CD4-positive, alpha-beta T cell (primary cell): ENCODE measurements around the gene GPC5. TPM values are rescaled to one million over a fixed set of nuclear protein-coding genes. Genes with fewer than 3 reads are reported as not detected.
"Not testable (repeated sequence)": the region's sequence is repeated elsewhere in the genome, so short reads cannot be mapped to it uniquely, and the experiment has no call there.

Experiments
- ATAC-seq: fragments of 200-7000 bp; cut with Tn5 transposase; one replicate; pipeline ENCODE4 v1.10.0; 2022; ENCODE audit warnings: mild to moderate bottlenecking; ENCODE audit not compliant: poor library complexity
- CTCF ChIA-PET: fragments of 350-600 bp; sonication (Branson Sonifier 250); formaldehyde crosslinking; loops from one replicate; lab custom pipeline; 2021; ENCODE audit warnings: antibody characterized with exemption, inconsistent platforms; lab: Charles Lee
- POLR2A ChIA-PET: fragments of 350-600 bp; sonication (Branson Sonifier 250); formaldehyde crosslinking; loops from one replicate; lab custom pipeline; 2021; ENCODE audit warnings: antibody characterized with exemption, inconsistent platforms; lab: Charles Lee
- DNase-seq, 14 experiments: peaks; one replicate each; pipeline ENCODE4 v3.0.0-alpha.2; 2013 to 2020; ENCODE audit warnings: mixed read lengths in 2 of 14
- H3K27ac ChIP-seq, 2 donors: one replicate each; pipeline versions ENCODE4 v1.5.1 to v1.7.0; 2013; ENCODE audit warnings: low read length in 2 of 2, low read depth in 1 of 2, mild to moderate bottlenecking in 1 of 2
- H3K27me3 ChIP-seq, 2 experiments: 1 replicate in 1 of 2; 2 replicates in 1 of 2; pipeline versions ENCODE4 v1.6.1 to v1.7.0; 2013; ENCODE audit warnings: low read length in 2 of 2, control low read depth in 1 of 2, mild to moderate bottlenecking in 1 of 2, moderate library complexity in 1 of 2; ENCODE audit not compliant: insufficient read depth in 2 of 2, control insufficient read depth in 1 of 2
- H3K36me3 ChIP-seq: one replicate; pipeline ENCODE4 v1.6.1; 2013; ENCODE audit warnings: low read length, control low read depth; ENCODE audit not compliant: insufficient read depth
- H3K4me1 ChIP-seq: one replicate; pipeline ENCODE4 v1.6.1; 2013; ENCODE audit warnings: low read length, control low read depth; ENCODE audit not compliant: insufficient read depth
- H3K4me3 ChIP-seq: one replicate; pipeline ENCODE4 v1.5.1; 2013; ENCODE audit warnings: mild to moderate bottlenecking, low read length, moderate library complexity
- H3K9me3 ChIP-seq, 2 experiments: 1 replicate in 1 of 2; 2 replicates in 1 of 2; pipeline versions ENCODE4 v1.6.1 to v1.7.0; 2013; ENCODE audit warnings: low read length in 2 of 2, mild to moderate bottlenecking in 2 of 2, control low read depth in 1 of 2, moderate library complexity in 1 of 2; ENCODE audit not compliant: control insufficient read depth in 1 of 2, insufficient read depth in 1 of 2
- H3K27ac Mint-ChIP-seq: one replicate; pipeline ENCODE4 v1.8.0; 2020; ENCODE audit warnings: mixed read lengths
- H3K27me3 Mint-ChIP-seq: one replicate; pipeline ENCODE4 v1.8.0; 2021; ENCODE audit warnings: mixed read lengths
- H3K36me3 Mint-ChIP-seq: one replicate; pipeline ENCODE4 v1.8.0; 2021; ENCODE audit warnings: low read depth, mixed read lengths
- H3K4me1 Mint-ChIP-seq: one replicate; pipeline ENCODE4 v1.8.0; 2021; ENCODE audit warnings: low read depth, mixed read lengths
- H3K4me3 Mint-ChIP-seq: one replicate; pipeline ENCODE4 v1.8.0; 2020; ENCODE audit warnings: mild to moderate bottlenecking, mixed read lengths
- H3K9me3 Mint-ChIP-seq: one replicate; pipeline ENCODE4 v1.8.0; 2020; ENCODE audit warnings: mixed read lengths
- CTCF ChIP-seq: fragments of 200-600 bp; IDR thresholded peaks from one replicate; pipeline ENCODE4 v1.8.0; 2022; ENCODE audit warnings: antibody characterized with exemption, mild to moderate bottlenecking
- intact Hi-C, 2 experiments: fragments of 100-400 bp; cut with DNase I in 1 of 2; cut with micrococcal nuclease in 1 of 2; formaldehyde crosslinking; loops; one replicate each; pipeline versions ENCODE4 v1.15.1 to v1.9.0; 2023 to 2025; cut with DNase I, micrococcal nuclease
- total RNA-seq, 174 experiments: library from RNA in 2 of 174; stranded (reverse) in 2 of 174; gene quantifications; one replicate each; pipeline ENCODE4 v1.2.3 and lab custom pipeline; 2021 to 2026

GPC5 gene
- total RNA-seq, 2 experiments from 2014 or later = not detected

- Histone ChIP-seq H3K4me1 (no peaks in the 10 kb centered on the region), H3K27me3 (no peaks in the 10 kb centered on the region), H3K27ac (no peak overlapping the region), H3K36me3 (no peaks in the 10 kb centered on the region), H3K4me3 (no peak overlapping the region), H3K9me3 (peaks cover 0 to 5% of the 10 kb centered on the region in 2 experiments)
- CTCF ChIA-PET = no interaction called here
- intact Hi-C loops = no loop called here
- H3K9me3 Mint-ChIP-seq = peaks cover 2% of the 10 kb centered on the region
- ATAC-seq = no peak
- H3K4me1 Mint-ChIP-seq = no peaks in the 10 kb centered on the region
- no peak overlapping the region for H3K27ac Mint-ChIP-seq
- DNase-seq = no peak
- no peak overlapping the region for H3K4me3 Mint-ChIP-seq
- no peak for TF ChIP-seq CTCF
- H3K36me3 Mint-ChIP-seq = no peaks in the 10 kb centered on the region
- H3K27me3 Mint-ChIP-seq = no peaks in the 10 kb centered on the region
- POLR2A ChIA-PET = no interaction called here
Measured at GRCh38 chr13:92272177-92272576, 873.8 kb downstream of the GPC5 start.

GRCh38 chr13:92280986-92281385 is 882.6 kb downstream of the GPC5 start:
- H3K4me3 Mint-ChIP-seq, H3K9me3 ChIP-seq, H3K4me3 ChIP-seq, H3K27ac Mint-ChIP-seq, H3K27me3 Mint-ChIP-seq, H3K27me3 ChIP-seq, POLR2A ChIA-PET, H3K36me3 Mint-ChIP-seq, CTCF ChIA-PET, H3K4me1 Mint-ChIP-seq, DNase-seq, ATAC-seq, H3K27ac ChIP-seq, H3K9me3 Mint-ChIP-seq, H3K36me3 ChIP-seq, H3K4me1 ChIP-seq, intact Hi-C loops: not testable (repeated sequence)

GRCh38 chr13:92290718-92291307 is 892.4 kb downstream of the GPC5 start:
- H3K4me3 Mint-ChIP-seq, ATAC-seq, CTCF ChIA-PET, H3K4me1 ChIP-seq, POLR2A ChIA-PET, H3K4me1 Mint-ChIP-seq, H3K27ac Mint-ChIP-seq, H3K27me3 ChIP-seq, H3K36me3 Mint-ChIP-seq, H3K36me3 ChIP-seq, DNase-seq, H3K27ac ChIP-seq, H3K4me3 ChIP-seq, intact Hi-C loops, H3K27me3 Mint-ChIP-seq: not testable (repeated sequence)
- peaks cover 20% of the 10 kb centered on the region for H3K9me3 Mint-ChIP-seq
- peaks cover 5 to 11% of the 10 kb centered on the region in 2 experiments for H3K9me3 ChIP-seq

- POLR2A ChIA-PET, DNase-seq, ATAC-seq, H3K4me3 ChIP-seq, intact Hi-C loops, H3K27ac ChIP-seq, H3K4me1 Mint-ChIP-seq, H3K27me3 ChIP-seq, H3K27me3 Mint-ChIP-seq, H3K4me3 Mint-ChIP-seq, H3K36me3 Mint-ChIP-seq, CTCF ChIA-PET, H3K27ac Mint-ChIP-seq, H3K36me3 ChIP-seq, H3K4me1 ChIP-seq: not testable (repeated sequence)
- peaks cover 0 to 25% of the 10 kb centered on the region in 2 experiments for H3K9me3 ChIP-seq
- H3K9me3 Mint-ChIP-seq = peaks cover 14% of the 10 kb centered on the region
Measured at GRCh38 chr13:92294533-92294932, 896.1 kb downstream of the GPC5 start.

- H3K4me3 ChIP-seq, intact Hi-C loops, DNase-seq, H3K27me3 ChIP-seq, POLR2A ChIA-PET, H3K27me3 Mint-ChIP-seq, H3K27ac ChIP-seq, CTCF ChIA-PET, H3K4me1 ChIP-seq, H3K36me3 Mint-ChIP-seq, H3K27ac Mint-ChIP-seq, ATAC-seq, H3K36me3 ChIP-seq, H3K4me1 Mint-ChIP-seq, H3K4me3 Mint-ChIP-seq: not testable (repeated sequence)
- H3K9me3 Mint-ChIP-seq = peaks cover 12% of the 10 kb centered on the region
- H3K9me3 ChIP-seq = peaks cover 0 to 16% of the 10 kb centered on the region in 2 experiments
Measured at GRCh38 chr13:92296154-92296671, 897.8 kb downstream of the GPC5 start.
